MM.1S (cell line): ENCODE results near the gene TCF3.

Experiments used
- EZH2 ChIP-seq: fragments of 300-600 bp; sonication (generic); optimal IDR thresholded peaks from 2 replicates; pipeline ENCODE3; 2017; ENCODE audit warnings: low read depth, mild to moderate bottlenecking, antibody characterized with exemption, low read length, mixed read lengths
- EZH2phosphoT487 ChIP-seq: fragments of 300-600 bp; sonication (generic); IDR thresholded peaks from 2 replicates; pipeline ENCODE4 v1.6.1; 2018; ENCODE audit warnings: antibody characterized with exemption, low read length
- TF ChIP-seq, protein P1 (sequence below): fragments of 300-600 bp; sonication (generic); IDR thresholded peaks from 2 replicates; pipeline ENCODE4 v1.5.1; 2016; ENCODE audit warnings: antibody characterized with exemption, low read length, mixed read lengths

DNA sequence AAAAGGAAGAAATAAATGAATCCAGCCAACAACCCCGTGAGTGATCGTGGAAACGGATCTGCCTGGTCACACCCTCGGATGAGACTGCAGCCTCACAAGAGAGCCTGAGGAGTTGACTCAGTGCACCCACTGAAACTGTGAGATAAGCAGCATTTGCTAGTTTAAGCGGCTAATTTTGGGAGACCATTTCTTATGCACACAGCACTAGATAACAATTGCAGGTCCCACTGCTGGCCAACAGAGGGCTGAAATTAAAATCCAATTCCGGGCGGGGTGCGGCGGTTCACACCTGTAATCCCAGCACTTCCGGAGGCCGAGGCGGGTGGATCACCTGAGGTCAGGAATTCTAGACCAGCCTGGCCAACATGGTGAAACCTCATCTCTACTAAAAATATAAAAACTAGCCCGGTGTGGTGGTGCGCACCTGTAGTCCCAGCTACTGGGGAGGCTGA lies 50.8 kb downstream of the TCF3 start:
- TF ChIP-seq, protein P1, sequence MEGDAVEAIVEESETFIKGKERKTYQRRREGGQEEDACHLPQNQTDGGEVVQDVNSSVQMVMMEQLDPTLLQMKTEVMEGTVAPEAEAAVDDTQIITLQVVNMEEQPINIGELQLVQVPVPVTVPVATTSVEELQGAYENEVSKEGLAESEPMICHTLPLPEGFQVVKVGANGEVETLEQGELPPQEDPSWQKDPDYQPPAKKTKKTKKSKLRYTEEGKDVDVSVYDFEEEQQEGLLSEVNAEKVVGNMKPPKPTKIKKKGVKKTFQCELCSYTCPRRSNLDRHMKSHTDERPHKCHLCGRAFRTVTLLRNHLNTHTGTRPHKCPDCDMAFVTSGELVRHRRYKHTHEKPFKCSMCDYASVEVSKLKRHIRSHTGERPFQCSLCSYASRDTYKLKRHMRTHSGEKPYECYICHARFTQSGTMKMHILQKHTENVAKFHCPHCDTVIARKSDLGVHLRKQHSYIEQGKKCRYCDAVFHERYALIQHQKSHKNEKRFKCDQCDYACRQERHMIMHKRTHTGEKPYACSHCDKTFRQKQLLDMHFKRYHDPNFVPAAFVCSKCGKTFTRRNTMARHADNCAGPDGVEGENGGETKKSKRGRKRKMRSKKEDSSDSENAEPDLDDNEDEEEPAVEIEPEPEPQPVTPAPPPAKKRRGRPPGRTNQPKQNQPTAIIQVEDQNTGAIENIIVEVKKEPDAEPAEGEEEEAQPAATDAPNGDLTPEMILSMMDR = peak; percentile 28
- TF ChIP-seq EZH2 (no peak), EZH2phosphoT487 (no peak)
